ENCODE measurements around the gene RAB11FIP4.

Gene RAB11FIP4

GRCh38 chr17:31462261-31462660 lies 70.8 kb downstream of the RAB11FIP4 start:
- DNase-seq, result no peak

GRCh38 chr17:31466096-31466760 lies 74.8 kb downstream of the RAB11FIP4 start:
- DNase-seq, result no peak

DNA sequence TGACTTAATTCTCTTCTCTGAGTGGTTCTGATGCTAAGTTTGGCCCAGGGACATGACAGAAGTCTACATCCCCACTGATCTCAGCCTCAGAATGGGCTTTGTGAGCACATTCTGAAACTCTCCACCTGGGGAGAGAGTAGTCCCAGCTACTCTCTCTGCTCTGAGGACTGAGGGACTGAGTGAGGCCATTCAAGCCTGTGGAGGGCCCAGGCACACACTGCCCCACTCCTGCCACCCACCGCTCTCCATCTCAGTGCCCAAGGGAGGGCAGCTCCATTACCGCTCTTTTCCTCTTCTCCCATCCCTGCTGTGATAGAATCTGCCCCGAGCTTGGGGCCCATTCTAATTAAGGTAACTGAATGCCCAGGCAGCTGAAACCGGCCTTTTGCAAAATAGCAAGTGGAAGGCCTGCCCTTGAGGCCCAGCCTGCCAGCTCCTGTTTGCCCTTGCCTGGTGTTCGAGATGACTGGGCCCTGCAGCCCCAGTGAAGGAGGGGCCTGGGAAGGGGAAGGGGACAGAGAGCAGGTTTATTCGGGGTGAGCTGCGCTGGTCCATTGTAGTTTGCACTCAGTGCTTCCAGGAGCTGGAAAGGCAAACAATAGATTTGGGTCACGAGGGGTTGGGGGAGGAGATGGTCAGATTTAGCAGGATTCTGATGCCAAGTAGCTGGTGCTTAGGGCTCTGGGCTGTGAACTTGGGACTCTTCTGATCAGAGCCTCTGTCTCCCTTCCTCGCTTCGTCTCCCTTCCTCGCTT lies 76.2 kb downstream of the RAB11FIP4 start:
- DNase-seq, result no peak

GRCh38 chr17:31469959-31470358 lies 78.5 kb downstream of the RAB11FIP4 start:
- no peak for DNase-seq

GRCh38 chr17:31470592-31470991 lies 79.1 kb downstream of the RAB11FIP4 start:
- DNase-seq, result no peak

- peak; percentile 6 for DNase-seq
These were observed 80.7 kb downstream of the RAB11FIP4 start for GRCh38 chr17:31472137-31472536.

DNA sequence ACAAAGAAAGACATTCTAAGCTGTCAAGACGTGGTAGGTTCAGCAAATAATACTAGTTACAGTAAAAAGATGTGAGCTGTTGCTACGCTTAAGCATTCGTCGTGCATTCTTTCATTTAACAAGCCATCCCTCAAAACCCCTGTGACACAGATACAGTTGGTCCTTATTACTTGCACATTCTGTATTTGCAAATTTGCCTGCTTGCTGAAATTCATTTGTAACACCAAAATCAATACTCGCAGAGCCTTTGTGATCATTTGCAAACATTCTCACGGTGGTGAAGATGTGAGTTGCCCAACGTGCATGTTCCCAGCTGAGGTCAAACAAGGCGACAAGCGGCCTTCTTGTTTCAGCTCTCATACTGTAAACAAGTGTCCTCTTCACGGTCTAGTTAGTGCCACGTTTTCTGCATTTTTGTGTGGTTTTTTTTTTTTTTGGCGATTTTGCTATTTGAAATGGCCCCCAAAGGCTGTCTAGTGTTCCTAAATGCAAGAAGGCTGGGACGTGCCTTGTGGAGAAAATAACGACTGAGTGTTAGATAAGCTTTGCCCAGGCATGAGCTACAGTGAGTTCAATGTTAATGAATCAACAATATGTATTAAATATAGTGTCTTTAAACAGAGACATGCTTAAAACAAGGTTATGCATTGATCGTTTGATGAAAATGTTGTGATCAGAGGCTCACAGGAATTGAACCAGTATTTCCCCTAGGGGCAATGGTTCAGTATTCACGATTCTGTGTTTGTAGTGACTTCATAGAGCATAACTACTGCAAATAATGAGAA lies 84.1 kb downstream of the RAB11FIP4 start:
- DNase-seq, result no peak

- no peak for DNase-seq
These were observed 85.3 kb downstream of the RAB11FIP4 start for GRCh38 chr17:31476525-31477416.

DNA sequence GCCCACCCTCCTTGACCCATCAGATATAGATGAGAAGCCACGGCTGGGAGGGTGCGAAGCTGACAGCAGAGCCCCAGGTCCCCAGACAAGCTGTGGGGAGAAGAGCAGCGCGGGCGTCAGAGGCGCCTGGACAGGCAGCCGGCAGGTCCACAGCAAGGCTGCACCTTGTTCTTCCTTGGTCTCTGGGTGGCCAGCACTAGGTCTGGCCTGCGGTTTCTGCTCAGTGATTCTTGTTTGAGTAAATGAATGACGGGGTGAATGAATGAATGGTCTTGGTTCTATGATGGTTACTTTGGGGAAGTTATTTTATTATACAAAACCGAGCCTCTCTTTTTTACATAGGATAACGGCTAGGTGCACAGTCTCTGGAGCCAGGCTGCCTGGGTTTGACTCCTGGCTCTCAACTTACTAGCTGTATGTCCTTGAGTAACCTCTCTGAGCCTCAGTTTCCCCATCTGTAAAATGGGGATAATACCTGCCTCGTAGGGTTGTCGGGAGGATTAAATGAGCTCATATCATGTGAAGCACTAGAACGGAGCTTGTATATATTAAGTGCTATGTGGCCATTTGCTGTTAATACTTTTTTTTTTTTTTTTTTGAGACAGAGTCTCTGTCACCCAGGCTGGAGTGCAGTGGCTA lies 86.1 kb downstream of the RAB11FIP4 start:
- no peak for DNase-seq

DNA sequence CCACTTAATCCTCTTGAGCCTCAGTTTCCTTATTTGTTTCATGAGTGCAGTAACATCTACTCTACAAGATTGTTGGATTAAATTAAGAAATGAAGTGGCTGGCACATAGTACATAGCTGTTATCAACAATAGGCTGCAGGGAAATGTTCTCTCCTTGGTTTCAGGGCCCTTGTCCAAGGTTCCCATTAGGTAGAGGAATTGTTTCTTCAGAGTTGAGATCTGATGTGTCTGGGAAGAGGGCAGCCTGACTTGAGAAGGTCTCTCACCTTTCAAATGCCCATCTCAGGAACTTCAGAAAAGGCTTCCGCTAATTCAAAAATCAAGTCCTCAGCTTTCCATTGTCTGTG lies 87.6 kb downstream of the RAB11FIP4 start:
- no peak for DNase-seq

DNA sequence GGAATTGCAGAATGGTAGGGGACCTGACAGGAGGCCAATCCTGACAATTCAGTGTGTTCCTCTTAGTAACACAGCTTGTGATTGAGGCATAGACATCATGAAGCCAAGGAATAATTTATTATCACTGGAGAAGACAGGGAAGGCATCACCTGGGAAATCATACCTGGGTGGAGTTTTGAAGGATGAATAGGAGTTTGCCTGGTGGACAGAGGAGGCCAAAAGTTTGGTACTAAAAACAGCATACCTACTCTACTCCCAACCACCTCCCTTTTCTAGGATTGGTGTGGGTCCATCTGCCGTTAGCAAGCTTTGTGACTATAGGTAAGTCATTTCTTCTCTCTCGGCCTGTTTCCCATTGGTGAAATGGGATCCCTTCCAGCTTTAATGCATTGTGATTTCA lies 88.0 kb downstream of the RAB11FIP4 start:
- DNase-seq, result no peak

- DNase-seq, result no peak
These were observed 88.6 kb downstream of the RAB11FIP4 start for GRCh38 chr17:31480067-31480466.

DNA sequence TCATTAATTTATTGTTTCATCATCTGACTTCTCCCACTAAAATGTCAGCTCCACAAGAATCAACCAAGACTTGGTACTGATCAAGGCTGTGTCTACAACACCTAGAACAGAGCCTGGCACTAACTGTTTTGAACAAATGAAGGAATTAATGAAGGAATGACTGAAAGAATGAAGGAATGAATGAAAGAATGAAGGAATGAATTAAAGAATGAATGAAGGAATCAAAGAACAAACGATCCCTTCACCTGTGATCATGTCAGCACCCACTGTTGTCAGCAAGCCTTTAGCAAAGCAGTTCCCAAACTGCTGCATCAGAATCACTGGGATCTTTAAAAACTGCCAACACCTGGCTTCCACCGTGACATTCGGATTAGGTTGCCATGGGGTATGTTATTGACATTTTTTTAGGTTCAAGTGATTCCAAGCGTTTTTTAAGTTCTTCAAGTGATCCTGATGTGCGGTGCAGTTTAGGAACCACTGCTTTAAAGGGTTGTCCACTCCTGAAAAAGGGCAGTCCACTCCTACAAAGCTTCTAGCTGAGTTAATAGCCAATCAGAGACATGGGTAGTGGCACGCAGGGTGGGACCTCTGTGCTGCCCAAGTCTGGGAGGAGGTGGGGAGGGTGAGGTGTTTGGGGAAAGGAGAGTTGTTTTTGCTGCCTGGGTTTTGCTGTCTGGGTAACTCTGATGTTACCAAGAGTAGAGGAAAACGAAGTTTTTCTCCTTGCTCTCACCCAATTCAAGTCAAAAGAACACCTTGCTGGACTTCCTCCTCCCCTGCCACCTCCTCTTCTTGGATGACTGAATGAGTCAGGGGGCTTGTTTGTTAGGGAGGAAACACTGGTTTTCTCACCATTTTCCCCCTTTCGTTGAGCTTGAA lies 89.7 kb downstream of the RAB11FIP4 start:
- DNase-seq, result no peak

GRCh38 chr17:31481783-31482081 lies 90.3 kb downstream of the RAB11FIP4 start:
- no peak for DNase-seq

GRCh38 chr17:31484821-31485220 lies 93.3 kb downstream of the RAB11FIP4 start:
- no peak for DNase-seq

DNA sequence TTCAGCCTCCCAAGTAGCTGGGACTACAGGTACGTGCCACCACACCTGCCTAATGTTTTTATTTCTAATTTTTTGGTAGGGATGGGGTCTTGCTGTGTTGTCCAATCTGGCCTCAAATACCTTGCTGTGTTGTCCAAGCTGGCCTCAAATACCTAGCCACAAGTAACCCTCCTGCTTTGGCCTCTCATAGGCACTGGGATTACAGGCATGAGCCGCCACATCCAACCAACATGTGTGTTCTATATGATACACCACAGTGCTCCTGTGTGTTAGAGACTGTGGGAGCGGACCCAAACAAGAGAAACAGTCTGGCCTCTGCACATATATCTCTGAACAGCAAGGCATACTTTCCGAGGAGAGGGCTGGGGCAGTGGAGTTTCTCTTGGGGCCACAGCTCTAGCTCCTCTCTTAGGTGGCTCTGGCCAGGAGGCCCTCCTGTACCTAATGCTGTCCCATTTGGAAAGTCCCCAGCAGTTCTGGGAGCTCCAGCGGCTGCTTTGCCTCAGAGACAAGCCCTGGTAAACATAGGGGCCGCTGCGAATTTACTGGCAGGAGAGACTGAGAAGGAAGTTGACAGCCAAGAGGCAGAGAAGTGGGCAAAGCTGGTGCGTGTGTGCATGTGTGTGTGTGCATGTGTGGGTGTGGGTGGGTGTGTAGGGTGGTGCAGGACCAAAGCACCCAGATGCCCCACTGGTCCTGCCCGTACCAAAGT lies 95.0 kb downstream of the RAB11FIP4 start:
- DNase-seq, result no peak

DNA sequence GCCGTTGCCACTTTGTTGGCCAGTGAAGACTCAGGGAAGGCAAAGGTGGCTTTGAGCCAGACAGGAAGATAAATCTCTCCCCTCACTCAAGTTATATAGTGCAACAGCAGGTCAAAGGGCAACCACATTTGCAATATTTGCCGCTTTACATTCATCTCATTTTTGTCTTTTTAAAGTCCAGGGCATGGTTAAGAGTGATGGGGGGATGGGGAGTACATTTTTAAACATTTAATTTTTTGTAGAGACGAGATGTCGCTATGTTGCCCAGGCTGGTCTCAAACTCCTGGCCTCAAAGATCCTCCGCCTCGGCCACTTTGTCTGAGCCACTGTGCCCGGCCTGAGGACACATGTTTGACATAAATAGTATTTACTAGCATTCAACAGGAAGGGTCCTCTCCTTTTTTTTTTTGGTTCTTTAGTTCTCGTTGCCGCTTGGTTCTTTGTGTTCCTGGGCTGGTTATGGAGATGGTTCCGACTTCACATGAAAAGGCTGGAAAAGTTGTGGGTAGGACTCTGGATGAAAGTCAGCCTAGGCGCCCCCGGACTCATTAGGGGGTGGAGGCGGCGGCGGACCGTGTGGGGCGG lies 95.7 kb downstream of the RAB11FIP4 start:
- DNase-seq, result no peak

GRCh38 chr17:31487648-31488263 lies 96.3 kb downstream of the RAB11FIP4 start:
- DNase-seq, result peak; percentile 63

DNA sequence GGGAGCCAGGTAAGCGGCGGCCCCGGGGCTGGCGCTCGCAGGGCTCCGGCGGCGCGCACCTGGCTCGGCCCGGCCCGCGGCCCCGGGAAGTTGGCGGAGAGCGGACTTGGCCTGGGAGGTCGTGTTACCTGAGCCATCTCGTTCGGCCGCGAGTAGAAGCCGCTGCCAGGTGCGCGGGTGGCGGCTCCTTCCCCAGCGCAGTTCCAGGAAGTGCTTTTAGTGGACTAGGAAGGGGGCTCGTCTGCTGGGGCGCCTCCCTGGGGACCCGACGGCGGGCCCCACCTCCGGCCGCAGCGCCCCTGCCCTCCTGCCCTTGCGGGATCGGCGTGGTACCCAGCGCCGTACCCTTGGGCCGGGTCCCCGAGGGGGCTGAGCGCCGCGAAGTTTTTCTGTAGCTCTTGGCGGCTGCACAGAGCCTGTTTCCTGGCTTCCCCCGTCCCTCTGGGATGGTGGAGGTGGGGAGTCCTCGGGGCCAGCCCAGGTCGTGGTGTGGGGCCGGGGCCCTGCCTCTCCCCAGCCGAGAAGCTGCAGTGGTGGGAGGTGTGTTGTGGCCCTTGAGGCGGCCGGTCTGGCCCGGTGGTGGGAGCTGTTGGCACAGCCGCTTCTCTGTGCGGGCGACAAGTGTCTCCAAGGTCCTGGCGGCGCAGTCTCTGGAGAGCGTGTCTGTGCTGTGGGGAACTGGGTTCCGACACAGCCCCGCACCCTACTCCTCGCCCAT lies 96.9 kb downstream of the RAB11FIP4 start:
- no peak for DNase-seq

DNA sequence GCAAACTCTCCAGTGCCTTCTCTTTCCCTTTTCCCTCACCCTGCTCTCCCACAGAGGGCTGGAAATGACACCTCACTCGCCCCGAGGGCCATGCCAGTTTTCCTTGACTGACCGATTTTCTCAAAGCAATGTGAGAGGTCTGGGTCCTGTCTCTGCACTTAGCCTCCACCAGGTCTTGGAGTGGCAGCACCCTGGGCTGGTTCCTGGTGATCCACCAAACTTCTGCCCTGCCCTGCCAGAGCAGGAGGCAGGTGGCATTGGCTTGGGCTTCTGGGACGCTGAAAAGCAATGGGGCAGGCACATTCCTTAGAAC lies 97.5 kb downstream of the RAB11FIP4 start:
- no peak for DNase-seq

Data from GDM1 (cell line).